Gastrocnemius medialis (tissue), 4 donors: ENCODE results near the gene UBE2L3.

ENCODE experiments used
- POLR2A ChIP-seq, 2 donors: fragments of 450-650 bp; IDR thresholded peaks; one replicate each; pipeline ENCODE4 v1.6.1; 2017; ENCODE audit warnings: antibody characterized with exemption in 2 of 2, mild to moderate bottlenecking in 2 of 2, moderate library complexity in 2 of 2
- TF ChIP-seq, protein P1 (sequence below), 5 experiments: fragments of 450-650 bp in 3 of 5; fragments of 200-600 bp in 2 of 5; sonication (generic) in 2 of 5; IDR thresholded peaks in 4 of 5; conservative IDR thresholded peaks in 1 of 5; 1 replicate in 4 of 5; 2 replicates in 1 of 5; pipeline ENCODE4 v1.5.1; 2016 to 2019; ENCODE audit warnings: antibody characterized with exemption in 5 of 5, mild to moderate bottlenecking in 3 of 5, moderate library complexity in 3 of 5

DNA sequence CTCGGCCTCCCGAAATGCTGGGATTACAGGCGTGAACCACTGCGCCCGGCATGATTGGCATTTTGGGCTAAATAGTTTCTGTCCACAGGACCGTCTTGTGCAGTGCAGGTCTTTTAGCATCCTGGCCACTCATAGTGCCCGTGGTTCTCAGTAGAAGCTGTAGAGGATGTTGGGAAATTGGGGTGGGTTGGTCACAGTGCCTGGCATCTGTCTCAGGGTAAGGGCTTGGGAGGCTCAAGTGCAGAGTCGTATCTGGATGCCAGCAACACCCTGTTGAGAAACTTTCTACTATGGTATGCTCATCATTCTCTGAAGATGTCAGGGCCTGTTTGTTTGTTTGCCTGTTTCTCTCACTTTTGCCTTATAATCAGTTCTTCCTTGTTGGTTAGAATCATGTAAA, 21.9 kb downstream of the UBE2L3 start:
- TF ChIP-seq, protein P1, sequence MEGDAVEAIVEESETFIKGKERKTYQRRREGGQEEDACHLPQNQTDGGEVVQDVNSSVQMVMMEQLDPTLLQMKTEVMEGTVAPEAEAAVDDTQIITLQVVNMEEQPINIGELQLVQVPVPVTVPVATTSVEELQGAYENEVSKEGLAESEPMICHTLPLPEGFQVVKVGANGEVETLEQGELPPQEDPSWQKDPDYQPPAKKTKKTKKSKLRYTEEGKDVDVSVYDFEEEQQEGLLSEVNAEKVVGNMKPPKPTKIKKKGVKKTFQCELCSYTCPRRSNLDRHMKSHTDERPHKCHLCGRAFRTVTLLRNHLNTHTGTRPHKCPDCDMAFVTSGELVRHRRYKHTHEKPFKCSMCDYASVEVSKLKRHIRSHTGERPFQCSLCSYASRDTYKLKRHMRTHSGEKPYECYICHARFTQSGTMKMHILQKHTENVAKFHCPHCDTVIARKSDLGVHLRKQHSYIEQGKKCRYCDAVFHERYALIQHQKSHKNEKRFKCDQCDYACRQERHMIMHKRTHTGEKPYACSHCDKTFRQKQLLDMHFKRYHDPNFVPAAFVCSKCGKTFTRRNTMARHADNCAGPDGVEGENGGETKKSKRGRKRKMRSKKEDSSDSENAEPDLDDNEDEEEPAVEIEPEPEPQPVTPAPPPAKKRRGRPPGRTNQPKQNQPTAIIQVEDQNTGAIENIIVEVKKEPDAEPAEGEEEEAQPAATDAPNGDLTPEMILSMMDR (IDR thresholded peaks at IDR 0.05 in 4 of 5, conservative IDR thresholded peaks at IDR 0.05 in 1 of 5) = no peak
- TF ChIP-seq POLR2A (IDR thresholded peaks at IDR 0.05) = no peak
